AG04450 (cell line): Measurements from ENCODE around the gene DHRS7. TPM values are rescaled to one million over a fixed set of nuclear protein-coding genes. Genes with fewer than 3 reads are reported as not detected.

Experiments used
- CTCF ChIA-PET: fragments of 300-600, 350-600 bp; formaldehyde crosslinking; extraction: SDS; loops from one replicate; lab custom pipeline; 2022; ENCODE audit warnings: antibody characterized with exemption, inconsistent platforms; lab: Charles Lee
- POLR2A ChIA-PET: fragments of 350-600 bp; formaldehyde crosslinking; extraction: SDS; loops from one replicate; lab custom pipeline; 2021; ENCODE audit warnings: antibody characterized with exemption, inconsistent platforms; lab: Yijun Ruan, JAX
- DNase-seq: peaks from one replicate; pipeline ENCODE4 v3.0.0-alpha.2; 2011; ENCODE audit warnings: low read depth, low spot score
- H3K27ac ChIP-seq: one replicate; pipeline ENCODE4 v1.5.1; 2012; ENCODE audit warnings: low read depth, low read length, control low read depth
- H3K27me3 ChIP-seq: one replicate; pipeline ENCODE4 v1.6.0; 2012; ENCODE audit warnings: low read length; ENCODE audit not compliant: control insufficient read depth, insufficient read depth
- H3K4me3 ChIP-seq: 2 replicates; pipeline ENCODE4 v1.5.1; 2011; ENCODE audit warnings: mild to moderate bottlenecking, low read depth, low read length, control low read depth
- H3K9me3 ChIP-seq: 2 replicates; pipeline ENCODE4 v1.5.1; 2012; ENCODE audit warnings: low read length; ENCODE audit not compliant: control insufficient read depth, insufficient read depth
- CTCF ChIP-seq: IDR thresholded peaks from 2 replicates; pipeline ENCODE4 v1.5.1; 2011; ENCODE audit warnings: low read depth, low read length, control low read depth, inconsistent platforms
- polyA plus RNA-seq: library from polyadenylated mRNA; depleted of rRNA; stranded (reverse); fragments of >200 nt; gene quantifications from 2 replicates; pipeline ENCODE4 v1.2.3, GENCODE V29; 2011

Gene DHRS7
- polyA plus RNA-seq, 1 experiment: 73.1 TPM

GRCh38 chr14:60211153-60211552 is 46.0 kb upstream of the DHRS7 start:
- Histone ChIP-seq H3K27ac (no peak overlapping the region), H3K4me3 (no peak overlapping the region), H3K27me3 (peaks cover 5% of the 10 kb centered on the region), H3K9me3 (no peaks in the 10 kb centered on the region)
- no peak for DNase-seq
- CTCF ChIA-PET: interaction anchor here (0.5 kb wide), 1 partner anchor 427 kb away, joined by 4 read pairs; no protein-coding TSS in a partner anchor
- POLR2A ChIA-PET: no interaction called here
- no peak for TF ChIP-seq CTCF

GRCh38 chr14:60210703-60211102 is 45.5 kb upstream of the DHRS7 start:
- no peak for DNase-seq
- Histone ChIP-seq H3K27ac (no peak overlapping the region), H3K27me3 (peaks cover 5% of the 10 kb centered on the region), H3K9me3 (no peaks in the 10 kb centered on the region), H3K4me3 (no peak overlapping the region)
- no peak for TF ChIP-seq CTCF
- ChIA-PET POLR2A (no interaction called here), CTCF (interaction anchor here (0.9 kb wide), 1 partner anchor 140 kb away, joined by 3 read pairs; no protein-coding TSS in a partner anchor)

- H3K27ac ChIP-seq: no peak overlapping the region
- no peak overlapping the region for H3K4me3 ChIP-seq
- ChIA-PET CTCF (no interaction called here), POLR2A (no interaction called here)
- H3K9me3 ChIP-seq: no peaks in the 10 kb centered on the region
- no peak for TF ChIP-seq CTCF
- no peak for DNase-seq
- peaks cover 10% of the 10 kb centered on the region for H3K27me3 ChIP-seq
These were observed 41.8 kb upstream of the DHRS7 start for GRCh38 chr14:60206837-60207533.

- Histone ChIP-seq H3K9me3 (no peaks in the 10 kb centered on the region), H3K27ac (no peak overlapping the region), H3K27me3 (peaks cover 10% of the 10 kb centered on the region), H3K4me3 (no peak overlapping the region)
- DNase-seq: no peak
- ChIA-PET POLR2A (no interaction called here), CTCF (no interaction called here)
- TF ChIP-seq CTCF: no peak
These were observed 41.1 kb upstream of the DHRS7 start for GRCh38 chr14:60206249-60206670.
